ENCODE data around the gene GRIN2A.

Gene GRIN2A

DNA sequence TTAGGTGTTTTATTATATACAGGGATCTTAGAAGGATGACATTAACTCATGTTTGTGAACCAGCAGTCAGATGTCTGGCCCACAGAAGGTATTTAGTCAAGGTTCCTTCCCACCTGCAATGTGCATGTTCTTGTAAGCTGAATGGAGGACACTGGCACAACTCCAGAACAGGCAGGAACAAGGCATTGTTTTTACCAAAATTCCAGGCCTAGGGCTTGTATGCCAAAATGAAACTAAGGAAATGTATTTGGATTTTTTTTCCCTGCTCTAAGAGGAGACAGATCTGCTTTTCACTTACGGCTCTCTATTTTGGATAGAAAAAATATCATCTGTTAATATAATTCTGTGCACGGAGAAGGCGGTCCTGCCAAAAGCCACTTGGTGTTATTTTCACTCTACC, 312.5 kb downstream of the GRIN2A start:
- Histone ChIP-seq H3K4me1 (ENCODE audit: control insufficient read depth, insufficient read depth, low read length, poor library complexity, severe bottlenecking) (no peaks in the 10 kb centered on the region), H3K9me3 (ENCODE audit: control insufficient read depth, low read length) (no peaks in the 10 kb centered on the region), H3K4me3 (ENCODE audit: extremely low read depth, insufficient read depth, low read length, poor library complexity, severe bottlenecking) (no peak overlapping the region), H3K36me3 (ENCODE audit: control insufficient read depth, insufficient read depth, low read length) (no peaks in the 10 kb centered on the region), H3K27ac (ENCODE audit: low read depth, low read length, severe bottlenecking) (no peak overlapping the region)
- WGBS, 2 experiments (ENCODE audit: insufficient coverage in 2 of 2), result 83% methylated on average over 1 of the region's 3 CpGs; no CpG with 5 or more reads in 1 of the 2 experiments

DNA sequence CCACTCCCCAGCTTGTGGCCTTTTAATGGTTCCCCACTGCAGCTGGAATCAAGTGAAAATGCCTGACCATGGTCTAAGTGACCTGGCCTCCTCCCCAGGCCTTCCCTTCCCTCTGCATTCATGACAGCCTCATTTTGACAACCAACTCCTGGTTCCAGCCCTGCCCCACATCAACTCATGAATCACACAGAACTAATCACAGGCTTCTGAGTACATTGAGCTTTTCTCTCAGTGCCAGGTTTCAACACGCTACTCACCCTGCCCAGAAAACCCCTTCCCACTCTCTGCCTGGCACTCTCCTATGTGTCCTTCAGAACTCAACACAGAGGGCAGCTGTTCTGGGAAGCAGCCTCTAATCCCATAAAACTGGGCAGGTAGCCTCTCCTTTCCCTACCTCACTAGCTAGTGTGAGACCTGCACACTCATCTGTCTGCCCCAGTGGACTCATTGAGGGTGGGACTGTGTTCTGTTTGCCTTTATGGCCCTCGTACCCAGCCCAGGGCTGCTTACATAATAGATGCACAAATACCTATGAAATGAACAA, 313.6 kb downstream of the GRIN2A start:
- no peak overlapping the region for H3K27ac ChIP-seq (ENCODE audit: low read depth, low read length, severe bottlenecking)
- H3K9me3 ChIP-seq (ENCODE audit: control insufficient read depth, low read length), result no peaks in the 10 kb centered on the region
- no peak overlapping the region for H3K4me3 ChIP-seq (ENCODE audit: extremely low read depth, insufficient read depth, low read length, poor library complexity, severe bottlenecking)
- WGBS, 2 experiments (ENCODE audit: insufficient coverage in 2 of 2), result 90 to 100% methylated on average over 1 to 2 of the region's 2 CpGs
- no peaks in the 10 kb centered on the region for H3K36me3 ChIP-seq (ENCODE audit: control insufficient read depth, insufficient read depth, low read length)
- no peaks in the 10 kb centered on the region for H3K4me1 ChIP-seq (ENCODE audit: control insufficient read depth, insufficient read depth, low read length, poor library complexity, severe bottlenecking)

DNA sequence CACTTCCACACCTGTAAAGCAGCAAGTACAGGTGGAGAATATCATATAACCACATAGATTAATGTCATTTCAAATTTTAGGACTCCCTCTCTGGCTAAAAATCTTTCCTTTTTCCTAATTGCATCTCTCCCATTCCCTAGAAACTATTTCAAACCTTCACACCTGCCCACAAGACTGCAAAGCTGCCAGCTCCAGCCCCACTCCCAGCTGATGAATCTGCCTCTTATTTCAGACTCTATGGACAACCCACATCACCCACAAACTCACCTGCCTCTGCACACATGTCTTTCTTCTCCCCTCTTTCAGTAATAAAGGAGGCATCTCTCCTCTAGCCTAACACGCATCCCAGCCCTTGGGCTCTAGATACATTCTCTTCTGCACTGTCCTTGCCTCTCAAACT, 315.1 kb downstream of the GRIN2A start:
- Histone ChIP-seq H3K4me1 (ENCODE audit: control insufficient read depth, insufficient read depth, low read length, poor library complexity, severe bottlenecking) (no peaks in the 10 kb centered on the region), H3K27ac (ENCODE audit: low read depth, low read length, severe bottlenecking) (no peak overlapping the region), H3K9me3 (ENCODE audit: control insufficient read depth, low read length) (no peaks in the 10 kb centered on the region), H3K36me3 (ENCODE audit: control insufficient read depth, insufficient read depth, low read length) (no peaks in the 10 kb centered on the region), H3K4me3 (ENCODE audit: extremely low read depth, insufficient read depth, low read length, poor library complexity, severe bottlenecking) (no peak overlapping the region)
- WGBS, 2 experiments (ENCODE audit: insufficient coverage in 2 of 2), result 57 to 90% methylated on average over 1 of the region's 1 CpG

DNA sequence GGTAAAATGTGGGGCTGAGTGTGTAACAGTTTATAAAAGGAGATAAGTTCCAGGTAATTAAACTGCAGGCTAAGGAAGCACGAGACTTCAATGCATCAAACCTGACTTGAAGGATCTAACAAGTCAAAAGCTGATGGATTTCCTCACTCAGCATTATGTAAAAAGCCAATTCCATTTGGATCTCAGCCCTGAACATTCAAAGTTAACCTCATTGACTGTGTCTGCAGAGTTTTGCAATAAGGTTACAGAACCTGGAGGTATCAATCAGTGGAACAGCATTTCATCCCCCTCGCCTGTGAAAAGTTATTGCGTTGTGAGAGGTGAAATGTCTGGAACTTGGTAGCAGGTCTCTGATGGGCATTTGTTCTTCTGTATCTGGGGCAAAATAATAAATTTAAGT, 317.8 kb downstream of the GRIN2A start:
- no peak overlapping the region for H3K27ac ChIP-seq (ENCODE audit: low read depth, low read length, severe bottlenecking)
- no peaks in the 10 kb centered on the region for H3K9me3 ChIP-seq (ENCODE audit: control insufficient read depth, low read length)
- H3K36me3 ChIP-seq (ENCODE audit: control insufficient read depth, insufficient read depth, low read length), result no peaks in the 10 kb centered on the region
- H3K4me3 ChIP-seq (ENCODE audit: extremely low read depth, insufficient read depth, low read length, poor library complexity, severe bottlenecking), result no peak overlapping the region
- no peaks in the 10 kb centered on the region for H3K4me1 ChIP-seq (ENCODE audit: control insufficient read depth, insufficient read depth, low read length, poor library complexity, severe bottlenecking)
- WGBS, 2 experiments (ENCODE audit: insufficient coverage in 2 of 2), result 91 to 93% methylated on average over 3 of the region's 3 CpGs

DNA sequence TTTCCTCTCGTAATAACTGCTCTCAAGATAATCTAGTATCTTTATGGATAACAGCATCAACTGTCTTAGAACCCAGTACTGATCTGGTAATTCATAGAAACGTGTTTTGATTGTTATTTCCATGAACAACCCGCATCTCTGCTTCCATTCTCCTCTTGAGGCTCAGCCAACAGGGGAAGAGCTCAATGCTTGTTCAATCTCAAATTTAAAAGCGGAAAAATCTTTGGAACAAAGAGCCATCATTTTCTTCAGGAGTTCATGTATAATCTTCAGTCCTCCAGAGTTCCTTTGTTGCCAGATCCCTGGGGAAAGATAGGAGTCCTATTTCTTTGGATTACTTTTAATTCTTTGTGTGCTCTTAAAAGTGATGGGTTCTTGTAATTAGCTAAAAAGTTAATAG, 319.9 kb downstream of the GRIN2A start:
- 95 to 100% methylated on average over 1 to 3 of the region's 4 CpGs for WGBS, 2 experiments (ENCODE audit: insufficient coverage in 2 of 2)
- Histone ChIP-seq H3K27ac (ENCODE audit: low read depth, low read length, severe bottlenecking) (no peak overlapping the region), H3K9me3 (ENCODE audit: control insufficient read depth, low read length) (no peaks in the 10 kb centered on the region), H3K36me3 (ENCODE audit: control insufficient read depth, insufficient read depth, low read length) (no peaks in the 10 kb centered on the region), H3K4me1 (ENCODE audit: control insufficient read depth, insufficient read depth, low read length, poor library complexity, severe bottlenecking) (no peaks in the 10 kb centered on the region), H3K4me3 (ENCODE audit: extremely low read depth, insufficient read depth, low read length, poor library complexity, severe bottlenecking) (no peak overlapping the region)

DNA sequence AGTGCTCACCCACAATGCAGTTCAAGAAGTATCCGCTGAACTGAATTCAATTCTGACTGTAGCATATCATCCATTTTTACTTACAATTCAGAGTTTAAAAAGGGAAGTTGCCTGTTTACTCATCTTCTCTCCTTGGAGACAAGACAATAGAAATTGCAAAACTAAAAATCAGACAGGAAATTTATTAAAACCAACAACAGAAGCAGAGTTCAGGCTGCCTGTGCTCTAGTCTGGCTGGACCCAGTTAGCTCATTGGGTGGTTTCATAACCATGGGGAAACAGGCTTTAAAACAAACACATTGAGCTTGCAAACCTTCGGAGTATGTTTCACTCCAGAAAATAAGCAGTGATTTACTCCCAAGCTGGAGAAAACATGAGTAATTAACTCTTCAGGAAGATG, 321.4 kb downstream of the GRIN2A start:
- Histone ChIP-seq H3K36me3 (ENCODE audit: control insufficient read depth, insufficient read depth, low read length) (no peaks in the 10 kb centered on the region), H3K4me1 (ENCODE audit: control insufficient read depth, insufficient read depth, low read length, poor library complexity, severe bottlenecking) (no peaks in the 10 kb centered on the region), H3K4me3 (ENCODE audit: extremely low read depth, insufficient read depth, low read length, poor library complexity, severe bottlenecking) (no peak overlapping the region), H3K9me3 (ENCODE audit: control insufficient read depth, low read length) (no peaks in the 10 kb centered on the region), H3K27ac (ENCODE audit: low read depth, low read length, severe bottlenecking) (no peak overlapping the region)
- WGBS, 2 experiments (ENCODE audit: insufficient coverage in 2 of 2), result 88 to 91% methylated on average over 1 of the region's 2 CpGs

DNA sequence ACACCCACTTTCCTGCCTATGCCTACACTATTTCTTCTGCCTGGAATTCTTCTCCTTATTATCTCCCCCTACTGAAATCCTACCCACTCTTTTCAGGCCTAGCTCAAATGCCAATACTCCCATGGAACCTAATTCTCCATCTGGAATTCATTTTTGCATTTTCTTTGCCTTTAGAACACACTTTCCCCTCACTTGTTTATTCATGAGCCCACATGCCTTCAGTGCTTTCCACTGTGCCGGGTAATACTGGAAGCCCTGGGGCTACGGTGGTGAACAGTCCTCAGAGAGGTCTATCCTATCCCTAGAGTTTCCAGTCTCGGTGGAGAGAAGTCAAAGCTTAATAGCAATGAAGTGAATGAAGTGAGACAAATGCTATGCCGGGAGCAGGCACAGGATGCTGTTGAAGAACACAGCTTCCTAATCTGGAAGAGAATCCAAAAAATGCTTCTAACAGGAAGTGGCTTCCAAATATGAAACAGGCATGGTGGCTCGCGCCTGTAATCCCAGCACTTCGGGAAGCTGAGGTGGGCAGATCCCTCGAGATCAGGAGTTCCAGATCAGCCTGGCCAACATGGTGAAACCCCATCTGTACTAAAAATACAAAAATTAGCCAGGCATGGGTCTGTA, 322.4 kb downstream of the GRIN2A start:
- no peak overlapping the region for H3K27ac ChIP-seq (ENCODE audit: low read depth, low read length, severe bottlenecking)
- H3K4me1 ChIP-seq (ENCODE audit: control insufficient read depth, insufficient read depth, low read length, poor library complexity, severe bottlenecking), result no peaks in the 10 kb centered on the region
- 90 to 94% methylated on average over 8 of the region's 8 CpGs for WGBS, 2 experiments (ENCODE audit: insufficient coverage in 2 of 2)
- no peaks in the 10 kb centered on the region for H3K9me3 ChIP-seq (ENCODE audit: control insufficient read depth, low read length)
- H3K36me3 ChIP-seq (ENCODE audit: control insufficient read depth, insufficient read depth, low read length), result no peaks in the 10 kb centered on the region
- no peak overlapping the region for H3K4me3 ChIP-seq (ENCODE audit: extremely low read depth, insufficient read depth, low read length, poor library complexity, severe bottlenecking)

DNA sequence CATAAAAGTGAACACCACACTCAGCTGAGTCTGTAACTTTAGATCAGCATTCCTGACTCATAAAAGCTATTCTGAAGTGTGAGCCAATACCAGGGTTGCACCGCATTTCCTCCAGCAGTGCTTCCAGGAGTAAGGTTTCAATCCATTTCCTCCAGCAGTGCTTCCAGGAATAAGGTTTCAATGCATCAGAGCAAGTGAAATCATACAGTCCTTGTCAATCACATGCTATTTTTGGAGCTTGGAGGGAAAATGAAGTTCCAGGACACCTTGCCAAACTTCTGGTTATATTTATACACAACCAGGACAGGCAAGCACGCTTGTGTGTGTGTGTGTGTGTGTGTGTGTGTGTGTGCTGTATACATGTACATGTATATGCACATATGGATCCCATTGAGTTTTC, 327.6 kb downstream of the GRIN2A start:
- 40 to 60% methylated on average over 1 of the region's 2 CpGs for WGBS, 2 experiments (ENCODE audit: insufficient coverage in 2 of 2)
- H3K9me3 ChIP-seq (ENCODE audit: control insufficient read depth, low read length), result no peaks in the 10 kb centered on the region
- H3K4me1 ChIP-seq (ENCODE audit: control insufficient read depth, insufficient read depth, low read length, poor library complexity, severe bottlenecking), result no peaks in the 10 kb centered on the region
- no peak overlapping the region for H3K4me3 ChIP-seq (ENCODE audit: extremely low read depth, insufficient read depth, low read length, poor library complexity, severe bottlenecking)
- no peak overlapping the region for H3K27ac ChIP-seq (ENCODE audit: low read depth, low read length, severe bottlenecking)
- H3K36me3 ChIP-seq (ENCODE audit: control insufficient read depth, insufficient read depth, low read length), result no peaks in the 10 kb centered on the region

DNA sequence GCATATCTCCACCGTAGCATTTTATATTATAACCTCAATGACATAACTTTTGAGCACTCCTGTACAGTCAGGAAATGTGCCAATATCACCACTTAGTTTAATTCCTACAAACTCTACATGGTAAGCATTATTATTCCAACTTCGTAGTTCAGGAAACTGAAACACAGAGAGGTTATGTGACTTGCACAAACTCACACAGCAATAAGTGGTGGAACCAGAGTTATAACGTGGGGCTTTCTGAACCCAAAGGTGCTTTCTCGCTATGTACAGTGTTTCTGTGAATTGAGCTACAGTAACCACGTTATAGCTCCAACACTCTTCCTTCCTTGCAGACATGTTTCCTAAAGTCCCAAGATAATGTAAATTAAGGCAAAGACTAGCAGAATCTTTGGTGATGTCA, 330.2 kb downstream of the GRIN2A start:
- Histone ChIP-seq H3K4me3 (ENCODE audit: extremely low read depth, insufficient read depth, low read length, poor library complexity, severe bottlenecking) (no peak overlapping the region), H3K27ac (ENCODE audit: low read depth, low read length, severe bottlenecking) (no peak overlapping the region), H3K9me3 (ENCODE audit: control insufficient read depth, low read length) (no peaks in the 10 kb centered on the region), H3K36me3 (ENCODE audit: control insufficient read depth, insufficient read depth, low read length) (no peaks in the 10 kb centered on the region), H3K4me1 (ENCODE audit: control insufficient read depth, insufficient read depth, low read length, poor library complexity, severe bottlenecking) (no peaks in the 10 kb centered on the region)
- WGBS, 2 experiments (ENCODE audit: insufficient coverage in 2 of 2), result 88 to 90% methylated on average over 3 to 5 of the region's 5 CpGs

DNA sequence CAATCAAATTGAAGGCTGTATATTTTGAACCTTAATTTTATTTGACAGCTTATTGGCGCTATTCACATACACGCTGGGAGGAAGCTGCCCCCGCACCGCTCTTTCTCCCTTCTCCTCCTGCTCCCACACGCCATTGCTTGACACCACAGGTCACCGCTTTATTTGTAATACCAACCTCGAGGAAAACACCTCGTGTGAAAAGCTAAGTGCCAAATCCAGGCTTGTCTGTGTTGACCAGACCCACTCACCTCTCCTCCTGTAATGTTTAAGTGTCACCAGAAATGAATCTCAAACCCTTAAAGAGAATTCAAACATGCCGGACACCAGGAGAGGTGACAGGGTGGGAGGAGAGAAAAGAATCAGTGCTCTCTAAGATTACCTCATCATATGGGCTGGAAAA, 331.4 kb downstream of the GRIN2A start:
- H3K9me3 ChIP-seq (ENCODE audit: control insufficient read depth, low read length), result no peaks in the 10 kb centered on the region
- H3K4me1 ChIP-seq (ENCODE audit: control insufficient read depth, insufficient read depth, low read length, poor library complexity, severe bottlenecking), result no peaks in the 10 kb centered on the region
- WGBS, 2 experiments (ENCODE audit: insufficient coverage in 2 of 2), result 84 to 93% methylated on average over 6 to 7 of the region's 9 CpGs
- H3K27ac ChIP-seq (ENCODE audit: low read depth, low read length, severe bottlenecking), result no peak overlapping the region
- no peaks in the 10 kb centered on the region for H3K36me3 ChIP-seq (ENCODE audit: control insufficient read depth, insufficient read depth, low read length)
- H3K4me3 ChIP-seq (ENCODE audit: extremely low read depth, insufficient read depth, low read length, poor library complexity, severe bottlenecking), result no peak overlapping the region

DNA sequence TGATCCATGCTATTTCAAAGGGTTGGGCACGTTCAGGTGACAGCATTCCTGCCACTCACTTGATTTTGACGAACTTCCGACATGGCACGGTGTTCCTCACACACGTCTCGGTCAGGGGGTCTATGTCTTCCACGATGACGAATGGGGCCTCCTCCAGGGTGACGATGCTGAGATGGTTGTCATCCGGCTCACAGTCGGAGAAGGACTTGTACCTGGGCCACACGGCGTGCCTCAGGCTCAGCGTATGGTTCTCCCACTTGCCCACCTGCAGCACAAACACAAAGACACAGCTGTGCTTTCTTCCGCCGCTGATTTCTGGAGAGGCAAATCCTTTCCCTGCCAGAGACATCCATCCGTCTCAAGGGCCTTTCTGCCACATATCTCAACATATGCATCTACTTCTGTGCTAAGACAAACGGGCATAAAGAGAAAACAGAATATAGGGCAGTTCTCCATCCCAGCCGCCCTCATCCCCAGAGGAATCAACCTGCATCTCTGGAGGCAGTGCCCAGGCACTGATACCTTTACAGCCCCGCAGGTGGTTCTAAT, 332.5 kb downstream of the GRIN2A start:
- WGBS, 2 experiments (ENCODE audit: insufficient coverage in 2 of 2), result 90 to 92% methylated on average over 18 to 20 of the region's 20 CpGs
- no peak overlapping the region for H3K27ac ChIP-seq (ENCODE audit: low read depth, low read length, severe bottlenecking)

More for the DNA sequence above, 332.5 kb downstream of the GRIN2A start:
- Histone ChIP-seq H3K36me3 (ENCODE audit: control insufficient read depth, insufficient read depth, low read length) (no peaks in the 10 kb centered on the region), H3K4me3 (ENCODE audit: extremely low read depth, insufficient read depth, low read length, poor library complexity, severe bottlenecking) (no peak overlapping the region), H3K9me3 (ENCODE audit: control insufficient read depth, low read length) (no peaks in the 10 kb centered on the region), H3K4me1 (ENCODE audit: control insufficient read depth, insufficient read depth, low read length, poor library complexity, severe bottlenecking) (no peaks in the 10 kb centered on the region)
